HepG2 (cell line): ENCODE data around the gene PWWP2A. TPM values are rescaled to one million over a fixed set of nuclear protein-coding genes. Genes with fewer than 3 reads are reported as not detected.

ENCODE experiments used
- ATAC-seq: fragments of 200-7000 bp; cut with Tn5 transposase; 3 replicates; pipeline ENCODE4 v1.9.1; 2020; ENCODE audit warnings: mild to moderate bottlenecking, moderate library complexity
- BruUV-seq: library from RNA; stranded (reverse); fragments of 400-500 nt; replicated peaks from 2 replicates; lab custom pipeline; 2021; lab: Mats Ljungman, UMichigan
- CTCF ChIA-PET: fragments of 300-600 bp; formaldehyde crosslinking; extraction: SDS; loops from one replicate; lab custom pipeline; 2021; ENCODE audit warnings: low total read pairs, inconsistent platforms, low intra/inter-chr PET ratio; lab: Yijun Ruan, JAX
- POLR2A ChIA-PET: fragments of 350-600 bp; sonication (Branson Sonifier 250); formaldehyde crosslinking; loops from one replicate; lab custom pipeline; 2020; ENCODE audit warnings: antibody characterized with exemption, inconsistent platforms; lab: Yijun Ruan, JAX
- DNase-seq: peaks from one replicate; pipeline ENCODE4 v3.0.0-alpha.2; 2015; ENCODE audit warnings: low spot score
- FAIRE-seq: peaks from 3 replicates; lab custom pipeline; 2011; peaks lifted over from hg19 to GRCh38; lab: Jason Lieb, UNC
- H2AFZ ChIP-seq: one replicate; pipeline ENCODE4 v1.6.1; 2011; ENCODE audit warnings: low read length, inconsistent platforms
- H3K27ac ChIP-seq: fragments of 300-600 bp; 3 replicates; pipeline ENCODE4 v1.8.0; 2011; ENCODE audit warnings: mixed run types, mild to moderate bottlenecking, mixed read lengths, low read length, inconsistent platforms; ENCODE audit not compliant: insufficient read depth; ENCODE audit errors: extremely low read length
- H3K27me3 ChIP-seq, 2 experiments: fragments of 200-600 bp in 1 of 2; 2 replicates in 1 of 2; 3 replicates in 1 of 2; pipeline versions ENCODE4 v1.6.0 to v1.8.0; 2011; ENCODE audit warnings: low read length in 2 of 2, mild to moderate bottlenecking in 2 of 2, moderate library complexity in 2 of 2, inconsistent platforms in 1 of 2; ENCODE audit not compliant: insufficient read depth in 2 of 2, control insufficient read depth in 1 of 2
- H3K36me3 ChIP-seq, 2 experiments: fragments of 200-600 bp in 1 of 2; replicated peaks in 1 of 2; 2 replicates in 1 of 2; 3 replicates in 1 of 2; pipeline versions ENCODE4 v1.5.1 to v1.8.0; 2011; ENCODE audit warnings: low read length in 2 of 2, inconsistent platforms in 1 of 2; ENCODE audit not compliant: insufficient read depth in 2 of 2, control insufficient read depth in 1 of 2
- H3K4me1 ChIP-seq: 2 replicates; pipeline ENCODE4 v1.5.1; 2012; ENCODE audit warnings: low read length, inconsistent platforms; ENCODE audit not compliant: insufficient read depth
- H3K4me2 ChIP-seq: 2 replicates; pipeline ENCODE4 v1.6.0; 2011; ENCODE audit warnings: low read depth, low read length, inconsistent platforms
- H3K4me3 ChIP-seq, 3 experiments: fragments of 200-600 bp in 1 of 3; sonication (generic), shearing (Covaris generic) in 1 of 3; replicated peaks in 1 of 3; 2 replicates each; pipeline ENCODE4 v1.5.1; 2011 to 2016; ENCODE audit warnings: low read length in 3 of 3, inconsistent platforms in 2 of 3, low read depth in 2 of 3, mild to moderate bottlenecking in 2 of 3, control low read depth in 1 of 3, mixed read lengths in 1 of 3; ENCODE audit not compliant: insufficient read depth in 1 of 3
- H3K79me2 ChIP-seq: one replicate; pipeline ENCODE4 v1.6.1; 2011; ENCODE audit warnings: low read length, inconsistent platforms; ENCODE audit not compliant: insufficient read depth
- H3K9ac ChIP-seq: 2 replicates; pipeline ENCODE4 v1.6.0; 2011; ENCODE audit warnings: mild to moderate bottlenecking, low read depth, low read length, inconsistent platforms; ENCODE audit not compliant: insufficient read depth
- H3K9me3 ChIP-seq: 2 replicates; pipeline ENCODE4 v1.5.1; 2012; ENCODE audit warnings: mild to moderate bottlenecking, low read length
- H4K20me1 ChIP-seq: 2 replicates; pipeline ENCODE4 v1.6.0; 2011; ENCODE audit warnings: inconsistent platforms, mild to moderate bottlenecking, low read length, moderate library complexity; ENCODE audit not compliant: insufficient read depth
- NRL ChIP-seq: sonication (generic); formaldehyde crosslinking; IDR thresholded peaks from 2 replicates; pipeline ENCODE4 v1.5.0; 2020; ENCODE audit warnings: missing genetic modification reagents, mild to moderate bottlenecking, moderate library complexity, borderline replicate concordance
- PLRG1 ChIP-seq: fragments of 450-650 bp; conservative IDR thresholded peaks from 2 replicates; pipeline ENCODE4 v1.6.1; 2016
- SRSF9 ChIP-seq: fragments of 200-400 bp; formaldehyde crosslinking; IDR thresholded peaks from 2 replicates; pipeline ENCODE4 v1.6.1; 2018; ENCODE audit warnings: borderline replicate concordance, mild to moderate bottlenecking, low read depth, low read length; ENCODE audit not compliant: insufficient read depth, poor library complexity, severe bottlenecking
- ZNF337 ChIP-seq: sonication (generic); formaldehyde crosslinking; IDR thresholded peaks from 2 replicates; pipeline ENCODE4 v1.5.1; 2020; ENCODE audit warnings: missing genetic modification reagents, low read depth, mild to moderate bottlenecking, borderline replicate concordance
- ZNF430 ChIP-seq: sonication (generic); formaldehyde crosslinking; IDR thresholded peaks from 2 replicates; pipeline ENCODE4 v1.9.0; 2021; ENCODE audit warnings: mild to moderate bottlenecking, missing genetic modification reagents
- ZNF552 ChIP-seq: sonication (generic); formaldehyde crosslinking; IDR thresholded peaks from 2 replicates; pipeline ENCODE4 v1.9.0; 2022; ENCODE audit warnings: missing genetic modification reagents, mild to moderate bottlenecking, borderline replicate concordance
- ZNF687 ChIP-seq: sonication (generic); formaldehyde crosslinking; IDR thresholded peaks from 2 replicates; pipeline ENCODE4 v1.5.1; 2020; ENCODE audit warnings: mild to moderate bottlenecking, missing genetic modification reagents, moderate library complexity
- ZNF83 ChIP-seq: sonication (generic); formaldehyde crosslinking; IDR thresholded peaks from 2 replicates; pipeline ENCODE4 v1.4.0; 2020; ENCODE audit warnings: missing genetic modification reagents, mild to moderate bottlenecking, borderline replicate concordance
- WGBS: methylation state at CpG from one replicate; pipeline ENCODE4 v1.1.6; 2017; ENCODE audit warnings: low lambda C conversion rate; 5-methylcytosine and 5-hydroxymethylcytosine counted together
- in situ Hi-C: cut with HindIII; loops from 2 replicates; pipeline ENCODE4 v1.10.0; 2017; ENCODE audit warnings: low pct_unique_long_range_greater_than_20kb; ENCODE audit not compliant: extremely low pct_ligation_motif_present
- intact Hi-C: fragments of 100-400 bp; cut with micrococcal nuclease; formaldehyde crosslinking; loops from one replicate; pipeline ENCODE4 v1.10.0; 2022; ENCODE audit not compliant: unreplicated experiment
- polyA plus RNA-seq, 8 experiments: library from polyadenylated mRNA; depleted of rRNA in 3 of 8; stranded (reverse) in 7 of 8; unstranded in 1 of 8; fragments of >200 nt; fragmentation: Illumina TruSeq in 4 of 8; extraction: Trizol in 4 of 8; gene quantifications; 2 replicates each; pipeline versions ENCODE4 v1.2.1 to v1.2.3, GENCODE V29; 2011 to 2016; ENCODE audit warnings: low read depth in 4 of 8, missing spikeins in 1 of 8, mixed read lengths in 1 of 8; ENCODE audit not compliant: insufficient read depth in 1 of 8
- total RNA-seq, 5 experiments: library from RNA; depleted of rRNA; stranded (reverse); fragments of >200 nt; fragmentation: Illumina TruSeq; extraction: Trizol; gene quantifications; 2 replicates each; pipeline ENCODE4 v1.2.3, GENCODE V29; 2016; ENCODE audit warnings: low read depth in 1 of 5
- TF ChIP-seq, protein P1 (sequence below): sonication (generic); formaldehyde crosslinking; IDR thresholded peaks from 2 replicates; pipeline ENCODE4 v1.4.0; 2020; ENCODE audit warnings: missing genetic modification reagents, mild to moderate bottlenecking, borderline replicate concordance
- TF ChIP-seq, protein P2 (sequence below): sonication (generic); formaldehyde crosslinking; IDR thresholded peaks from 2 replicates; pipeline ENCODE4 v1.4.0; 2020; ENCODE audit warnings: missing genetic modification reagents

PWWP2A gene
- total and polyA plus RNA-seq, 2 of the 13 experiments (the other 11 are each of a cell fraction or from before 2014, with no cell fraction given), result 7.3 to 16.9 TPM

- TF ChIP-seq SRSF9 (no peak), NRL (CRISPR knock-in tag) (no peak), PLRG1 (no peak), ZNF552 (CRISPR knock-in tag) (no peak), ZNF83 (CRISPR knock-in tag) (no peak), ZNF337 (CRISPR knock-in tag) (no peak)
- TF ChIP-seq, protein P1, sequence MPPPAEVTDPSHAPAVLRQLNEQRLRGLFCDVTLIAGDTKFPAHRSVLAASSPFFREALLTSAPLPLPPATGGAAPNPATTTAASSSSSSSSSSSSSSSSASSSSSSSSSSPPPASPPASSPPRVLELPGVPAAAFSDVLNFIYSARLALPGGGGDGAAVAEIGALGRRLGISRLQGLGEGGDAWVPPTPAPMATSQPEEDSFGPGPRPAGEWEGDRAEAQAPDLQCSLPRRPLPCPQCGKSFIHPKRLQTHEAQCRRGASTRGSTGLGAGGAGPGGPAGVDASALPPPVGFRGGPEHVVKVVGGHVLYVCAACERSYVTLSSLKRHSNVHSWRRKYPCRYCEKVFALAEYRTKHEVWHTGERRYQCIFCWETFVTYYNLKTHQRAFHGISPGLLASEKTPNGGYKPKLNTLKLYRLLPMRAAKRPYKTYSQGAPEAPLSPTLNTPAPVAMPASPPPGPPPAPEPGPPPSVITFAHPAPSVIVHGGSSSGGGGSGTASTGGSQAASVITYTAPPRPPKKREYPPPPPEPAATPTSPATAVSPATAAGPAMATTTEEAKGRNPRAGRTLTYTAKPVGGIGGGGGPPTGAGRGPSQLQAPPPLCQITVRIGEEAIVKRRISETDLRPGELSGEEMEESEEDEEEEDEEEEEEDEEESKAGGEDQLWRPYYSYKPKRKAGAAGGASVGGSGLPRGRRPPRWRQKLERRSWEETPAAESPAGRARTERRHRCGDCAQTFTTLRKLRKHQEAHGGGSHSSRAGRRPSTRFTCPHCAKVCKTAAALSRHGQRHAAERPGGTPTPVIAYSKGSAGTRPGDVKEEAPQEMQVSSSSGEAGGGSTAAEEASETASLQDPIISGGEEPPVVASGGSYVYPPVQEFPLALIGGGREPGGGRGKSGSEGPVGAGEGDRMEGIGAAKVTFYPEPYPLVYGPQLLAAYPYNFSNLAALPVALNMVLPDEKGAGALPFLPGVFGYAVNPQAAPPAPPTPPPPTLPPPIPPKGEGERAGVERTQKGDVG (CRISPR knock-in tag), result no peak
Observed at GRCh38 chr5:160089531-160089930, 29.7 kb downstream of the PWWP2A start (continued).

DNA sequence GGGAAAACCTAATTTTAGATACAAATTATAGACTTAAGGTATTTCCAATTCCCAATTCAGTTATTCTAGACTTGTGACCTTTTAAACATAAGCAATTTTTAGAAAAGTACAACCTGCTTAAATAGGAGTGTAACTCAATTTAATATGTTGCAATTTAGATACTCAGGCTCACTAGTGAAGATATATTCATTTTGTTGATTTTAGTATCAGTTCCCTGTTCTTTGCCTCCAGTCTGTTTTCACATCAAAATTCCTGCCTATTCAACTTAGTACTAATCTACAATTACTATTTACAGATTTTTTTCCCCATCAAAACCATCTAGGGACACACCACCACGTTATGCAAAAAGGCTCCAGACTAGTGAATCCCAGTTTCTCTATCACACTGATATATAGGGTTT lies 30.4 kb downstream of the PWWP2A start:
- DNase-seq (no peak), FAIRE-seq (no peak), ATAC-seq (no peak)
- Histone ChIP-seq H3K4me1 (no peaks in the 10 kb centered on the region), H3K9me3 (no peaks in the 10 kb centered on the region), H3K9ac (no peak overlapping the region), H4K20me1 (no peaks in the 10 kb centered on the region), H3K4me2 (no peak overlapping the region), H3K27me3 (no peaks in the 10 kb centered on the region), H3K79me2 (no peaks in the 10 kb centered on the region), H3K27ac (no peak overlapping the region), H3K4me3 (no peak overlapping the region), H2AFZ (no peak overlapping the region), H3K36me3 (peaks cover 5 to 19% of the 10 kb centered on the region in 2 experiments; a peak in 4 of 5 replicates)
- ChIA-PET POLR2A (no interaction called here), CTCF (no interaction called here)
- BruUV-seq, result no TSS peak
- TF ChIP-seq ZNF687 (no peak), ZNF430 (CRISPR knock-in tag) (no peak)
- TF ChIP-seq, protein P2, sequence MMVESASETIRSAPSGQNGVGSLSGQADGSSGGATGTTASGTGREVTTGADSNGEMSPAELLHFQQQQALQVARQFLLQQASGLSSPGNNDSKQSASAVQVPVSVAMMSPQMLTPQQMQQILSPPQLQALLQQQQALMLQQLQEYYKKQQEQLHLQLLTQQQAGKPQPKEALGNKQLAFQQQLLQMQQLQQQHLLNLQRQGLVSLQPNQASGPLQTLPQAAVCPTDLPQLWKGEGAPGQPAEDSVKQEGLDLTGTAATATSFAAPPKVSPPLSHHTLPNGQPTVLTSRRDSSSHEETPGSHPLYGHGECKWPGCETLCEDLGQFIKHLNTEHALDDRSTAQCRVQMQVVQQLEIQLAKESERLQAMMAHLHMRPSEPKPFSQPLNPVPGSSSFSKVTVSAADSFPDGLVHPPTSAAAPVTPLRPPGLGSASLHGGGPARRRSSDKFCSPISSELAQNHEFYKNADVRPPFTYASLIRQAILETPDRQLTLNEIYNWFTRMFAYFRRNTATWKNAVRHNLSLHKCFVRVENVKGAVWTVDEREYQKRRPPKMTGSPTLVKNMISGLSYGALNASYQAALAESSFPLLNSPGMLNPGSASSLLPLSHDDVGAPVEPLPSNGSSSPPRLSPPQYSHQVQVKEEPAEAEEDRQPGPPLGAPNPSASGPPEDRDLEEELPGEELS (CRISPR knock-in tag), result no peak
- intact Hi-C loops, result no loop called here
- 96% methylated on average over 1 of the region's 1 CpG for WGBS
- in situ Hi-C loops, result no loop called here
